Activated CD4-positive, alpha-beta memory T cell treated with anti-CD3 and anti-CD28 coated beads, Interleukin-2, amount 10 ng/mL, durations not matched to agents 7 days and 5 days (primary cell): ENCODE data around the gene SLC16A10. TPM values are rescaled to one million over a fixed set of nuclear protein-coding genes. Genes with fewer than 3 reads are reported as not detected.
"Not testable (repeated sequence)": the region's sequence is repeated elsewhere in the genome, so short reads cannot be mapped to it uniquely, and the experiment has no call there.

Experiments used
- CTCF ChIA-PET: fragments of 350-600 bp; sonication (Branson Sonifier 250); formaldehyde crosslinking; loops from one replicate; lab custom pipeline; 2021; ENCODE audit warnings: antibody characterized with exemption, inconsistent platforms; lab: Charles Lee
- POLR2A ChIA-PET: fragments of 350-600 bp; sonication (Branson Sonifier 250); formaldehyde crosslinking; loops from one replicate; lab custom pipeline; 2021; ENCODE audit warnings: antibody characterized with exemption; lab: Charles Lee
- DNase-seq: peaks from one replicate; pipeline ENCODE4 v3.0.0-alpha.2; 2020
- H3K27ac Mint-ChIP-seq: one replicate; pipeline ENCODE4 v1.8.0; 2021; ENCODE audit warnings: mild to moderate bottlenecking, mixed read lengths
- H3K27me3 Mint-ChIP-seq: one replicate; pipeline ENCODE4 v1.8.0; 2021; ENCODE audit warnings: mixed read lengths
- H3K36me3 Mint-ChIP-seq: one replicate; pipeline ENCODE4 v1.8.0; 2021; ENCODE audit warnings: low read depth, mixed read lengths
- H3K4me1 Mint-ChIP-seq: one replicate; pipeline ENCODE4 v1.8.0; 2021; ENCODE audit warnings: mixed read lengths
- H3K4me3 Mint-ChIP-seq: one replicate; pipeline ENCODE4 v1.8.0; 2021; ENCODE audit warnings: mild to moderate bottlenecking, mixed read lengths
- H3K9me3 Mint-ChIP-seq: one replicate; pipeline ENCODE4 v1.8.0; 2021; ENCODE audit warnings: mixed read lengths
- total RNA-seq, 2 experiments: library from RNA; stranded (reverse); gene quantifications; one replicate each; pipeline ENCODE4 v1.2.3, GENCODE V29; 2021

Gene SLC16A10
- total RNA-seq, 2 experiments from 2014 or later: 1.2 to 1.4 TPM

DNA sequence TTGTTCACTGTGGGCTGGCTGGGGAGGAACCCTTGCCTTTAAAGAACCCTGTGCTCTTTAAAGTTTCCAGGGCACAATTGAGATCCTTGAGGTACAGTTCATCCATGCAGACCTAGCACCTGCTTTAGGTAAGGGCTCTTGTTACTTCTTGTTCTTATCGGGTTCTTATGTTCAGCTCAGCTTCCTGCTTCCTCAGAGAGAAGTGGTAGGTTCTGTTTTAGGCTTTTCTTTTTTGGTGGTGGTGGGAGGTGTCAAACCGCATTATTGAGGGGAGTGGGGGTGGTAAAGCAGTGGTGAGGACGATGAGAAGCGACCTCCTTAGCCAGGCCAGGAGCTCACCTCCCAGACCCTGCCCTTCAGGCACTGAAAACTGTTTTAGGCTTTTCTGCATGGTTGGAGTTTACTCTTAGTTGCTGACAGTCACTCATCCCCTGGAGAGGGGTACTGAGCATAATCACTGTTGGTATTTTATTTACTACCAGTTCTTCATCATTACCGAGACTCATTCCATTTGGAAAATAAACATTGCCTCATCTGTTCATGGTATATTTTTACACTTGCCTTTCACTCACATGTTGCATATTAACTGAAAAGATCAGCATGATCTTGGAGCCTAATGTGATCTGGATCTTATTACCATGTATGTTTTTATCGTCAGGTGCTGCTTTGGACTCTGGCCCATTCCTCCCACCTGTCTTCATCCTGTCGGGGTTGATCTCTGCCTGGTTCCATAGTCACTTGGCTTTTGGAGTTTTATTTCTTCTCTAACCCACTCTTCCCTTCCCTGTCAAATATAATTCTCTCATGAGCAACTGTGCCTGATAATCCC is 35.4 kb downstream of the SLC16A10 start:
- no peak for DNase-seq
- no peak overlapping the region for H3K27ac Mint-ChIP-seq
- CTCF ChIA-PET: no interaction called here
- H3K27me3 Mint-ChIP-seq: peaks cover 4% of the 10 kb centered on the region
- POLR2A ChIA-PET: no interaction called here
- H3K4me3 Mint-ChIP-seq: no peak overlapping the region
- no peaks in the 10 kb centered on the region for H3K4me1 Mint-ChIP-seq
- H3K36me3 Mint-ChIP-seq: no peaks in the 10 kb centered on the region
- H3K9me3 Mint-ChIP-seq: no peaks in the 10 kb centered on the region

GRCh38 chr6:111124406-111124805 is 37.1 kb downstream of the SLC16A10 start:
- Mint-ChIP-seq H3K9me3 (no peaks in the 10 kb centered on the region), H3K27ac (no peak overlapping the region), H3K36me3 (no peaks in the 10 kb centered on the region), H3K27me3 (peaks cover 4% of the 10 kb centered on the region), H3K4me3 (no peak overlapping the region), H3K4me1 (no peaks in the 10 kb centered on the region)
- ChIA-PET POLR2A (no interaction called here), CTCF (no interaction called here)
- DNase-seq: no peak

DNA sequence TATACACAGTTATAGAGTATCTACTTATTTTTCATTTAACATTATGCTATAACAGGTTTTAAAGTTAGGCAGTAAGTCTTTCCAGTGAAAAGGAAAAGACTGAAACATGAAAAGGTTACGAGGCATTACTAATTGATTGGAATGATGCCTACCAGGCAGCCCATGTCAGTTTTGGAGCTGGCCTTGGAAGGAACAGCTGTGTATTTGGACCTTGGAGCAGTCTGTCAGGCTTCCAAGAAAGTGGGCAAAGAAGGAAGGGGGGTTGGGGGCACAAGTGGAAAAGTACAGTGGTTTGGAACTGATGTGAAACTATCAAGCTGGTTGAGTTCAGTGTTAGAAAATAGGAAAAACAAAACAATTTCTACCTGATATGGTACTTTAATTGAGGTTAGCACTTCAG is 41.7 kb downstream of the SLC16A10 start:
- no peak overlapping the region for H3K4me3 Mint-ChIP-seq
- H3K27me3 Mint-ChIP-seq: peaks cover 2% of the 10 kb centered on the region
- ChIA-PET POLR2A (no interaction called here), CTCF (no interaction called here)
- no peaks in the 10 kb centered on the region for H3K36me3 Mint-ChIP-seq
- DNase-seq: no peak
- no peaks in the 10 kb centered on the region for H3K9me3 Mint-ChIP-seq
- H3K4me1 Mint-ChIP-seq: no peaks in the 10 kb centered on the region
- no peak overlapping the region for H3K27ac Mint-ChIP-seq

- H3K27ac Mint-ChIP-seq, DNase-seq, POLR2A ChIA-PET, H3K9me3 Mint-ChIP-seq, H3K27me3 Mint-ChIP-seq, H3K4me1 Mint-ChIP-seq, H3K4me3 Mint-ChIP-seq, H3K36me3 Mint-ChIP-seq: not testable (repeated sequence)
- CTCF ChIA-PET: interaction anchor here (1.1 to 1.6 kb wide), 2 partner anchors 73 to 79 kb away, joined by 3 read pairs; no protein-coding TSS in a partner anchor
These were observed 43.7 kb downstream of the SLC16A10 start for GRCh38 chr6:111131018-111131417.

GRCh38 chr6:111132669-111133068 is 45.4 kb downstream of the SLC16A10 start:
- H3K27me3 Mint-ChIP-seq, DNase-seq, H3K36me3 Mint-ChIP-seq, H3K27ac Mint-ChIP-seq, CTCF ChIA-PET, POLR2A ChIA-PET, H3K4me3 Mint-ChIP-seq, H3K4me1 Mint-ChIP-seq, H3K9me3 Mint-ChIP-seq: not testable (repeated sequence)

DNA sequence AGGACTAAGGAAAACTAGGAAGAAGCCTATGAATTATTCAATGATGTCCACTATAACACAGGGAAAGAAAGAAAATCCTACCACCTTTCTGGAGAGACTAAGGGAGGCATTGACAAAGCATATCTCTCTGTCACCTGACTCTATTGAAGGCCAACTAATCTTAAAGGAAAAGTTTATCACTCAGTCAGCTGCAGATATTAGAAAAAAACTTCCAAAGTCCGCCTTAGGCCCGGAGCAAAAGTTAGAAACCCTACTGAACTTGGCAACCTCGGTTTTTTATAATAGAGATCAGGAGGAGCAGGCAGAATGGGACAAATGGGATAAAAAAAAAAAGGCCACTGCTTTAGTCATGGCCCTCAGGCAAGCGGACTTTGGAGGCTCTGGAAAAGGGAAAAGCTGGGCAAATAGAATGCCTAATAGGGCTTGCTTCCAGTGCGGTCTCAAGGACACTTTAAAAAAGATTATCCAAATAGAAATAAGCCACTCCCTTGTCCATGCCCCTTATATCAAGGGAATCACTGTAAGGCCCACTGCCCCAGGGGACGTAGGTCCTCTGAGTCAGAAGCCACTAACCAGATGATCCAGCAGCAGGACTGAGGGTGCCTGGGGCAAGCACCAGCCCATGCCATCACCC is 47.0 kb downstream of the SLC16A10 start:
- POLR2A ChIA-PET, CTCF ChIA-PET, H3K27me3 Mint-ChIP-seq, H3K9me3 Mint-ChIP-seq, DNase-seq, H3K4me1 Mint-ChIP-seq, H3K36me3 Mint-ChIP-seq, H3K4me3 Mint-ChIP-seq, H3K27ac Mint-ChIP-seq: not testable (repeated sequence)

- H3K4me3 Mint-ChIP-seq, H3K27me3 Mint-ChIP-seq, H3K36me3 Mint-ChIP-seq, H3K9me3 Mint-ChIP-seq, H3K27ac Mint-ChIP-seq, DNase-seq, H3K4me1 Mint-ChIP-seq: not testable (repeated sequence)
- ChIA-PET POLR2A (interaction anchor here (0.8 kb wide), 1 partner anchor 11 kb away, joined by 3 read pairs; no protein-coding TSS in a partner anchor), CTCF (interaction anchor here (0.5 kb wide), 1 partner anchor 906 kb away, joined by 3 read pairs; no protein-coding TSS in a partner anchor)
These were observed 50.3 kb downstream of the SLC16A10 start for GRCh38 chr6:111137489-111138093.

DNA sequence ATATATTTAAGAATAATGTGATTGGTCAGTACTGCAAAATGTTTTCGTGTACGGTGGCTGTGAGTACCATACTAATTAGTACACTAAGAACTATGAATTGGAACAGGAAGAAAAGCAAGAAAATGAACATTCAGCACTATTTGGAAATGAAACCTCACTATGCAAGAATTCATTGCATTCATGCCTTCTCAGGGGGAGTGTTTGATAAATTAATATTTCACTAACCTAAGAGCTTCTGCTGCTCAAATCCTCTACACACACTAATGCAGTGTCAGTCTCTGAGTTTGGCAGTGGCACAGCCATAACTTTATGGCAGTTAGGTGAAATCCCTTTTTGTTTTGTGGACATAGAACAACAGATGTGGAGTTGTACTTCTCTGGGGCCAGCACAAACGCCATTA is 60.1 kb downstream of the SLC16A10 start:
- ChIA-PET POLR2A (no interaction called here), CTCF (no interaction called here)
- Mint-ChIP-seq H3K4me3 (no peak overlapping the region), H3K27me3 (peaks cover 14% of the 10 kb centered on the region), H3K27ac (no peak overlapping the region), H3K36me3 (no peaks in the 10 kb centered on the region), H3K4me1 (no peaks in the 10 kb centered on the region), H3K9me3 (peaks cover 2% of the 10 kb centered on the region)
- DNase-seq: no peak

DNA sequence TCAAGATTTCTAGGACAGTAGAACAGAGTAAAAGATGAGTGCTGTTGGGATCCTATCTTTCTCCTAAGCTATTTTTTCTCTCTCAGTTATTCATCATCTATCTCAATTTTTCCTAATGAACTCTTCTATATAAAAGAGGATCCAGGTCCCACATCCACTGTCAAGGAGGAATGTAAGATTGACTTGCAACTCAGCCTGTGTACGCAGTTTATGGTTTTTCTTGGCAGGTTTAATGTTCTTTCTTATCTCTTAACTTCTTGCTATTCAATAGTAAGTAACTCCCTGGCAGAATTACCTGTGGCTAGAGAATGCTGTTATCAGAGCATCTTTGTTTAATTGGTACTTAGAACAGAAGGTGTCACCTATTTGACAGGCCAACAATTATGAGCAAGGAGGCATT is 60.8 kb downstream of the SLC16A10 start:
- no peak for DNase-seq
- Mint-ChIP-seq H3K27ac (no peak overlapping the region), H3K36me3 (no peaks in the 10 kb centered on the region), H3K27me3 (peaks cover 20% of the 10 kb centered on the region), H3K4me1 (no peaks in the 10 kb centered on the region), H3K9me3 (peaks cover 2% of the 10 kb centered on the region), H3K4me3 (no peak overlapping the region)
- CTCF ChIA-PET: no interaction called here
- POLR2A ChIA-PET: no interaction called here

DNA sequence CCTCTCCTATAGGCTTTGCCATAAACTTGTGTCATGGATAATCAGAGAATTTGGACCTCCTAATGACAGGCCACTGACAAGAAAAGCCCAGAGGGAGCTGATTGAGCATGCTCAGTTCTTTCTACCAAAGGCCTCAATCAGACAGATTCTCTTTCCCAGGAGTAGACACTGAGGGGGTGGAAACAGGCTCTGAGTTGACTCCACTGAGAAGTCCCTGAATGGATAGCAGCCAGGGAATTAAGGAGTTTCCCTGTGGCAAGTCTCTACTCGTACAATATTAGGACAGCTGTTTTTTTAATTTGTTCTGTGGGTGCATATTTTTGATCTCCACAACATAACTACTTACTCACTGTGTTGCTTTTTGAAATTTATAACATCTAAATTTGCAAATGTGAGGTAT is 63.3 kb downstream of the SLC16A10 start:
- H3K9me3 Mint-ChIP-seq: no peaks in the 10 kb centered on the region
- CTCF ChIA-PET: no interaction called here
- no peaks in the 10 kb centered on the region for H3K4me1 Mint-ChIP-seq
- no peak overlapping the region for H3K27ac Mint-ChIP-seq
- no peak overlapping the region for H3K4me3 Mint-ChIP-seq
- no peak for DNase-seq
- H3K36me3 Mint-ChIP-seq: no peaks in the 10 kb centered on the region
- POLR2A ChIA-PET: no interaction called here
- peaks cover 22% of the 10 kb centered on the region for H3K27me3 Mint-ChIP-seq

- Mint-ChIP-seq H3K36me3 (peaks cover 5% of the 10 kb centered on the region), H3K4me1 (peaks cover 20% of the 10 kb centered on the region), H3K9me3 (peaks cover 4% of the 10 kb centered on the region), H3K27ac (no peak overlapping the region), H3K4me3 (no peak overlapping the region), H3K27me3 (peaks cover 21% of the 10 kb centered on the region)
- ChIA-PET POLR2A (interaction anchor here (0.6 kb wide), 1 partner anchor 39 kb away, joined by 3 read pairs; no protein-coding TSS in a partner anchor), CTCF (interaction anchor here (0.7 kb wide), 1 partner anchor 113 kb away, joined by 4 read pairs; no protein-coding TSS in a partner anchor)
- DNase-seq: no peak
These were observed 67.7 kb downstream of the SLC16A10 start for GRCh38 chr6:111154981-111155380.

DNA sequence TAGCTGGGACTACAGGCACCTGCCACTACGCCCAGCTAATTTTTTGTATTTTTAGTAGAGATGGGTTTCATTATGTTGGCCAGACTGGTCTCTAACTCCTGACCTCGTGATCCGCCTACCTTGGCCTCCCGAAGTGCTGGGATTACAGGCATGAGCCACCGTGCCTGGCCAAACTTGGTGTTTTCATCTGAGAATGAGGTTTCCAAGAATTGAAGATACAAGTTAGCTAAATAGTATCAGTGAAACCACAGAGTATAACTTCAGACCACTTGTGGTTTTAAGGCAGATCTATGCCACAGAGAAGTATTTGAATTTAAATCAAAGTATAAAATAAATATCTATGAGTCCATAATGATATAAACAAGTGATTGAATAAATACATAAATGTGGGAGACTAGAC is 70.1 kb downstream of the SLC16A10 start:
- ChIA-PET CTCF (no interaction called here), POLR2A (no interaction called here)
- DNase-seq: no peak
- peaks cover 15% of the 10 kb centered on the region for H3K27me3 Mint-ChIP-seq
- peaks cover 16% of the 10 kb centered on the region for H3K36me3 Mint-ChIP-seq
- peaks cover 22% of the 10 kb centered on the region for H3K4me1 Mint-ChIP-seq
- H3K9me3 Mint-ChIP-seq: peaks cover 11% of the 10 kb centered on the region
- H3K27ac Mint-ChIP-seq: no peak overlapping the region
- H3K4me3 Mint-ChIP-seq: no peak overlapping the region

DNA sequence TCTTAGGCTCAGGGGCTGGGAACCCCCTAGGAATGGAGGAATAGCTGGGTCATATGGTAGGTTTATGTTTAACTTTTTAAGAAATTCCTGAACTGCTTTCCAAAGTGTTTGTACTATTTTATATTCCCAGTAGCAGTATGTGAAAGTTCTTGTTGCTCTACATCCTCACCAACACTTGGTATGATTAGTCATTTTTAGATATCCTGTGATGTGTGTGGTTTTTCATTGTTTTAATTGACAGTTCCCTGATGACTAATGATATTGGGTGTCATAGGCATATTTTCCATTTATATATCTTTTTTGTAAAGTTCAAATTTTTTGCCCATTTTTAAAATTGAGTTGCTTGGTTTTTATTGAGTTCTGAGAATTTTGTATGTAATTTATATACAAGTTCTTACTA is 72.3 kb downstream of the SLC16A10 start:
- DNase-seq: no peak
- Mint-ChIP-seq H3K27ac (no peak overlapping the region), H3K4me1 (peaks cover 22% of the 10 kb centered on the region), H3K4me3 (no peak overlapping the region), H3K36me3 (peaks cover 22% of the 10 kb centered on the region), H3K27me3 (peaks cover 14% of the 10 kb centered on the region), H3K9me3 (peaks cover 17% of the 10 kb centered on the region)
- POLR2A ChIA-PET: no interaction called here
- CTCF ChIA-PET: no interaction called here
